ENCODE results near the gene ZNF524. TPM values are rescaled to one million over a fixed set of nuclear protein-coding genes. Genes with fewer than 3 reads are reported as not detected.

The ZNF524 gene
- total and polyA plus RNA-seq, 5 donors, result 11.4 to 27.1 (median 17.8) TPM

DNA sequence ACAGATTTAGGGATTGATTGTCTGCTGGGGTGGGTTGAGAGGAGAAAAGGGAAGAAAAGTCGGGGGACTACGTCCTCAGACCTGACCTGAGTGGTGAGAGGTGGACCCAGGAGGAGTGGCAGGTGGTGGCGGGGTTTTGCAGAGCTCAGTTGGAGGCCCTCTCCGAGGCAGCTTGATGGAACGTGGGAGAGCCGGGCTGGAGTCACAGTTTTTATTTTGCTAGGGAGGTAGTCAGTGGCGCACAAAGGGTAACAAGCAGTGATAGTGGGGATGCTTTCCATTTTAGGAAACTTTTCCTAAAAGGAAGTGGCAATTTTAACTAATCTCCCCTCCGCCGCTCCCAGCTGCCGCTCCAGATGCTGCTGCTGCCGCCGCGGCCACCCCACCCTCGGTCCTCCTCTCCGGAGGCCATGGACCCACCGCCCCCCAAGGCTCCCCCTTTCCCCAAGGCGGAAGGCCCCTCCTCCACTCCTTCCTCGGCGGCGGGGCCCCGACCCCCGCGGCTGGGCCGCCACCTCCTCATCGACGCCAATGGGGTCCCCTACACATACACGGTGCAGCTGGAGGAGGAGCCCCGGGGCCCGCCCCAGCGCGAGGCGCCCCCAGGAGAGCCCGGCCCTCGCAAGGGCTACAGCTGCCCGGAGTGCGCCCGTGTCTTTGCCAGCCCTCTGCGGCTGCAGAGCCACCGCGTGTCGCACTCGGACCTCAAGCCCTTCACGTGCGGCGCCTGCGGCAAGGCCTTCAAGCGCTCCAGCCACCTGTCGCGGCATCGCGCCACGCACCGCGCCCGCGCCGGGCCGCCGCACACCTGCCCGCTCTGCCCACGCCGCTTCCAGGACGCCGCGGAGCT, 42.3 kb downstream of the ZNF524 start:
- DNase-seq (peak in 2 of 3 donors; percentile 74 to 79), ATAC-seq (peak; percentile 9 to 11)
- Histone ChIP-seq H3K4me1 (ENCODE audit: control insufficient read depth, insufficient read depth, low read length) (peaks cover 6% of the 10 kb centered on the region), H3K9me3 (ENCODE audit: control insufficient read depth, low read length) (no peaks in the 10 kb centered on the region), H3K27me3 (ENCODE audit: control insufficient read depth, insufficient read depth) (no peaks in the 10 kb centered on the region), H3K4me3 (ENCODE audit: low read length) (peak overlapping the region; percentile 85), H3K27ac (ENCODE audit: low read length) (peak overlapping the region; percentile 40)
- intact Hi-C loops (cut with DNase I), result no loop called here
- under 1% methylated on average over 65 of the region's 65 CpGs for WGBS

GRCh38 chr19:55643003-55643886, 43.2 kb downstream of the ZNF524 start, which contains the start of gene ZNF581:
Gene ZNF581, plus strand, starts transcription at chr19:55643649. Its CDS starts 923 bp downstream, at chr19:55644572.
- ATAC-seq (peak; percentile 44 to 52), DNase-seq (peak; percentile 74 to 89 (median 88))
- WGBS, result 2% methylated on average over 56 of the region's 56 CpGs
- H3K9me3 ChIP-seq (ENCODE audit: control insufficient read depth, low read length), result no peaks in the 10 kb centered on the region
- intact Hi-C loops (cut with DNase I), result no loop called here
- H3K4me3 ChIP-seq (ENCODE audit: low read length), result peak within 1 kb of the TSS; percentile 85
- no peaks in the 10 kb centered on the region for H3K27me3 ChIP-seq (ENCODE audit: control insufficient read depth, insufficient read depth)
- peaks cover 6% of the 10 kb centered on the region for H3K4me1 ChIP-seq (ENCODE audit: control insufficient read depth, insufficient read depth, low read length)
- H3K27ac ChIP-seq (ENCODE audit: low read length), result peak within 1 kb of the TSS; percentile 73

DNA sequence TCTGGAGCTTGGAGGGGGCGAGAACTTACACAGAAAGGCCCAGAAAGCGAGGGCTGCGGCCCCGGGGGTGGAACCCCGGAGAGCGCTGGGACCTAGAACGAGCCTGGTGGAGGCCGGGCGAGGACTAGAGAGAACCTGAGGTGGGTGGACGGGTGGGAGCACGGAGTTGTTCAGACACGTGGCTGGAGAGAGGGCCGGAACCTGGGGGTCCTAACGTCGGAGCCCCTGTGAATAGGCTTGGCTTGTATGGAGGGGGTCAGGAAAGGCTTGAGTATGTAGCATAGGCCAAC, 43.7 kb downstream of the ZNF524 start:
- Histone ChIP-seq H3K27me3 (ENCODE audit: control insufficient read depth, insufficient read depth) (no peaks in the 10 kb centered on the region), H3K27ac (ENCODE audit: low read length) (peak overlapping the region; percentile 5), H3K4me1 (ENCODE audit: control insufficient read depth, insufficient read depth, low read length) (peaks cover 6% of the 10 kb centered on the region), H3K4me3 (ENCODE audit: low read length) (peak overlapping the region; percentile 85), H3K9me3 (ENCODE audit: control insufficient read depth, low read length) (no peaks in the 10 kb centered on the region)
- peak in 1 of 3 donors; percentile 71 for DNase-seq
- intact Hi-C loops (cut with DNase I), result no loop called here
- 0% methylated on average over 15 of the region's 15 CpGs for WGBS
- no peak for ATAC-seq

GRCh38 chr19:55644191-55644833, 44.2 kb downstream of the ZNF524 start:
- WGBS, result 46% methylated on average over 12 of the region's 12 CpGs
- no peak for ATAC-seq
- Histone ChIP-seq H3K4me3 (ENCODE audit: low read length) (peak overlapping the region; percentile 85), H3K27me3 (ENCODE audit: control insufficient read depth, insufficient read depth) (no peaks in the 10 kb centered on the region), H3K9me3 (ENCODE audit: control insufficient read depth, low read length) (no peaks in the 10 kb centered on the region), H3K27ac (ENCODE audit: low read length) (no peak overlapping the region), H3K4me1 (ENCODE audit: control insufficient read depth, insufficient read depth, low read length) (peaks cover 6% of the 10 kb centered on the region)
- DNase-seq, result peak in 1 of 3 donors; percentile 61
- intact Hi-C loops (cut with DNase I), result no loop called here

DNA sequence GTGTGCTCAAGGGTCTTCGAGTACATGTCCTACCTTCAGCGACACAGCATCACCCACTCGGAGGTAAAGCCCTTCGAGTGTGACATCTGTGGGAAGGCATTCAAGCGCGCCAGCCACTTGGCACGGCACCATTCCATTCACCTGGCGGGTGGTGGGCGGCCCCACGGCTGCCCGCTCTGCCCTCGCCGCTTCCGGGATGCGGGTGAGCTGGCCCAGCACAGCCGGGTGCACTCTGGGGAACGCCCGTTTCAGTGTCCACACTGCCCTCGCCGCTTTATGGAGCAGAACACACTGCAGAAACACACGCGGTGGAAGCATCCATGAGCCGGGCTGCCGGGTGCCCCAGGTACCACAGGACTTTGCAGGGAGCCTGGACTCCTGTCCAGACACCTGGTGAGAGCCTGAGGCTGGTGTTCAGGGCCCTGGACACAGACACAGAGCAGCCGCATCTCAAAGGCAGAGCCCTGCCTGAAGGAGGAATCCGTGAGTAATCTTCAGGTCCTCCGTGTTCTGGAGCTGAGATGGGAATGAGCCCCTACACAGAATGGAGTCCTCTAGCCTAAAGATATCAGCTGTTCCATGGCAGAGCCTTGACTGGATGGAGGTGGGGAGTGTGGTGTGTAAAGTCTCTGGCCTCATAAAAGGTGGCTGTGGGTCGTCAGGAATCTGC, 44.9 kb downstream of the ZNF524 start:
- intact Hi-C loops (cut with DNase I), result no loop called here
- peaks cover 3% of the 10 kb centered on the region for H3K4me1 ChIP-seq (ENCODE audit: control insufficient read depth, insufficient read depth, low read length)
- DNase-seq (no peak), ATAC-seq (no peak)
- WGBS, result 89% methylated on average over 28 of the region's 28 CpGs
- H3K9me3 ChIP-seq (ENCODE audit: control insufficient read depth, low read length), result no peaks in the 10 kb centered on the region
- H3K4me3 ChIP-seq (ENCODE audit: low read length), result no peak overlapping the region
- no peak overlapping the region for H3K27ac ChIP-seq (ENCODE audit: low read length)
- no peaks in the 10 kb centered on the region for H3K27me3 ChIP-seq (ENCODE audit: control insufficient read depth, insufficient read depth)

DNA sequence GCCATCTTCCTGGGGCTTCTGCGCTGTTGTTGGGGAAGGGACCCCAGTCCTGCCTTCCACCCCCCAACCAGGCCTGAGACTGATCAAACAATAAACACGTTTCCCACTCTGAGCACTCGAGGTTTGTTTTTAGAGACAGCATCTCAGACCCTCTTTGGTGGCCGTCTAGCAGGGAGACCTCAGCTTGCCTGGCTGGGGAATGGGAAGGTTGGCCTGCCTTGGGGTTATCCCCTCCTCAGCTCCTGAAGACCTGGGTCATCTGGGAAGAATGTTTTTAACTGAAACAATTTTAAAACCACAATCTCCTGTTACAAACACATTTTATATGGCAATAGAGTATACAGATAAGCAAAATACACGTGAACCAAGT, 45.4 kb downstream of the ZNF524 start:
- DNase-seq, result peak in 1 of 3 donors; percentile 7
- no peak for ATAC-seq
- no peaks in the 10 kb centered on the region for H3K9me3 ChIP-seq (ENCODE audit: control insufficient read depth, low read length)
- no peak overlapping the region for H3K4me3 ChIP-seq (ENCODE audit: low read length)
- intact Hi-C loops (cut with DNase I), result no loop called here
- no peaks in the 10 kb centered on the region for H3K27me3 ChIP-seq (ENCODE audit: control insufficient read depth, insufficient read depth)
- WGBS, result 71% methylated on average over 5 of the region's 5 CpGs
- H3K27ac ChIP-seq (ENCODE audit: low read length), result no peak overlapping the region
- no peaks in the 10 kb centered on the region for H3K4me1 ChIP-seq (ENCODE audit: control insufficient read depth, insufficient read depth, low read length)

GRCh38 chr19:55646889-55647731, 47.0 kb downstream of the ZNF524 start:
- intact Hi-C loops (cut with DNase I), result no loop called here
- 41% methylated on average over 14 of the region's 14 CpGs for WGBS

GRCh38 chr19:55647732-55648584, 47.9 kb downstream of the ZNF524 start, which contains the start of gene CCDC106:
Gene CCDC106, plus strand, starts transcription at chr19:55648212. Its CDS starts 835 bp downstream, at chr19:55649047.
- Histone ChIP-seq H3K27me3 (ENCODE audit: control insufficient read depth, insufficient read depth) (no peaks in the 10 kb centered on the region), H3K27ac (ENCODE audit: low read length) (peak within 1 kb of the TSS; percentile 39), H3K4me1 (ENCODE audit: control insufficient read depth, insufficient read depth, low read length) (no peaks in the 10 kb centered on the region), H3K4me3 (ENCODE audit: low read length) (peak within 1 kb of the TSS; percentile 65), H3K9me3 (ENCODE audit: control insufficient read depth, low read length) (no peaks in the 10 kb centered on the region)
- intact Hi-C loops (cut with DNase I), result no loop called here
- DNase-seq (peak; percentile 80 to 91 (median 90)), ATAC-seq (peak; percentile 49 to 52)
- under 1% methylated on average over 87 of the region's 87 CpGs for WGBS

More at GRCh38 chr19:55646889-55647731, 47.0 kb downstream of the ZNF524 start:
- H3K27ac ChIP-seq (ENCODE audit: low read length), result peak overlapping the region; percentile 39
- no peaks in the 10 kb centered on the region for H3K27me3 ChIP-seq (ENCODE audit: control insufficient read depth, insufficient read depth)
- H3K9me3 ChIP-seq (ENCODE audit: control insufficient read depth, low read length), result no peaks in the 10 kb centered on the region
- no peaks in the 10 kb centered on the region for H3K4me1 ChIP-seq (ENCODE audit: control insufficient read depth, insufficient read depth, low read length)
- DNase-seq (no peak), ATAC-seq (no peak)
- peak overlapping the region; percentile 65 for H3K4me3 ChIP-seq (ENCODE audit: low read length)

DNA sequence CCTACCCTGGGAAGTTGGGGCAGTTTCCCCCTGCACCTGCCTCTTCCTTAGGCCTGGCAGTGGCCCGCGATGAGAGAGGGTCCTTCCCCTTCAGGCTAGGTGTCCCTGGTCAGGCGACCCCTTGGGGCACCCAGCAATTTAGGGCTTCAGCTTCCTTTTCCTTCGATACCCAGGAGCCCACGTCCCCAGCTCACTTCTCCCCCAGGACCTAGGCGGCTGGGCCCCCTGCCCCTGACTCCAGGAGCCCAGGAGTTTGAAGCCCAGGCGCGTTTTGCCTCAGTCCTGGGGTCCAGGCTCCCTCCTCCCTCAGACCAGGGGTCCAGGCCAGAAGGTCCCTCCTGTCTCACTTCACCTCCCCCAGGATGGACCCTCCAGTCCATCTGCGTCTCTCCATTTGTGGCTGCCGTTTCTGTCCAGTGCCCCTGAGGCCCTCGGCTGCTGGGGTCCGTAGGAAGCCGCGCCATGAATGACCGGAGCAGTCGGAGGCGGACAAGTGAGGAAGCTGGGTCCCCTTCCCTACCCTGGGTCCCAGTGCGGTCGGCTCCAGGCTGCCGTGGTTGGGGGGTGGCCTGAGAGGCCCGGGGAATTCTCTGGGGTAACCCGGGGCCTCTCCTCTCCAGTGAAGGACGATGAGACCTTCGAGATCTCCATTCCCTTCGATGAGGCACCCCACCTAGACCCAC, 48.6 kb downstream of the ZNF524 start:
- H3K27ac ChIP-seq (ENCODE audit: low read length), result peak overlapping the region; percentile 39
- intact Hi-C loops (cut with DNase I), result no loop called here
- WGBS, result 18% methylated on average over 25 of the region's 25 CpGs
- ATAC-seq, result no peak
- H3K4me3 ChIP-seq (ENCODE audit: low read length), result peak overlapping the region; percentile 65
- no peak for DNase-seq
- H3K9me3 ChIP-seq (ENCODE audit: control insufficient read depth, low read length), result no peaks in the 10 kb centered on the region
- no peaks in the 10 kb centered on the region for H3K27me3 ChIP-seq (ENCODE audit: control insufficient read depth, insufficient read depth)
- no peaks in the 10 kb centered on the region for H3K4me1 ChIP-seq (ENCODE audit: control insufficient read depth, insufficient read depth, low read length)
